Upper lobe of left lung (tissue), 6 donors: ENCODE data around the gene STING1. TPM values are rescaled to one million over a fixed set of nuclear protein-coding genes. Genes with fewer than 3 reads are reported as not detected.
A peak's percentile ranks its signal among the peaks of the same experiment; 100 is the strongest.
"Not testable (repeated sequence)": the region's sequence is repeated elsewhere in the genome, so short reads cannot be mapped to it uniquely, and the experiment has no call there.

Experiments used
- ATAC-seq, 2 donors: fragments of 200-7000 bp; cut with Tn5 transposase; one replicate each; pipeline ENCODE4 v1.9.1; 2022; ENCODE audit warnings: mild to moderate bottlenecking in 2 of 2, moderate library complexity in 2 of 2; ENCODE audit not compliant: low FRiP score in 2 of 2
- DNase-seq, 2 donors: peaks; one replicate each; pipeline ENCODE4 v3.0.0-alpha.2; 2019 to 2020
- H3K27ac ChIP-seq, 4 donors: fragments of 200-600 bp; sonication (generic); one replicate each; pipeline ENCODE4 v1.5.1; 2016 to 2019
- H3K27me3 ChIP-seq, 4 donors: fragments of 200-600 bp; sonication (generic); one replicate each; pipeline ENCODE4 v1.5.1; 2017 to 2019
- H3K36me3 ChIP-seq, 4 donors: fragments of 200-600 bp; sonication (generic); one replicate each; pipeline ENCODE4 v1.5.1; 2016 to 2019
- H3K4me1 ChIP-seq, 4 donors: fragments of 200-600 bp; sonication (generic); one replicate each; pipeline ENCODE4 v1.5.1; 2018 to 2019
- H3K4me3 ChIP-seq, 4 donors: fragments of 200-600 bp; sonication (generic); one replicate each; pipeline ENCODE4 v1.5.1; 2017 to 2019; ENCODE audit warnings: mild to moderate bottlenecking in 2 of 4, moderate library complexity in 1 of 4
- H3K9me3 ChIP-seq, 4 donors: fragments of 200-600 bp; sonication (generic); one replicate each; pipeline ENCODE4 v1.5.1; 2018 to 2019
- CTCF ChIP-seq, 6 experiments: fragments of 450-650 bp in 4 of 6; fragments of 200-600 bp in 2 of 6; sonication (generic) in 2 of 6; IDR thresholded peaks; one replicate each; pipeline ENCODE4 v1.5.1; 2016 to 2019; ENCODE audit warnings: antibody characterized with exemption in 6 of 6
- EP300 ChIP-seq, 4 donors: sonication (generic); formaldehyde crosslinking; IDR thresholded peaks; one replicate each; pipeline ENCODE4 v1.5.1; 2017; ENCODE audit warnings: antibody characterized with exemption in 4 of 4, control low read depth in 2 of 4
- POLR2A ChIP-seq, 4 donors: fragments of 450-650 bp; IDR thresholded peaks; one replicate each; pipeline ENCODE4 v1.5.1; 2016 to 2017; ENCODE audit warnings: antibody characterized with exemption in 4 of 4, mild to moderate bottlenecking in 2 of 4
- POLR2AphosphoS5 ChIP-seq, 2 donors: sonication (generic); formaldehyde crosslinking; IDR thresholded peaks; one replicate each; pipeline ENCODE4 v1.5.1; 2017; ENCODE audit warnings: antibody characterized with exemption in 2 of 2
- WGBS, 2 donors: methylation state at CpG; one replicate each; pipeline ENCODE4 v1.1.5; 2017 to 2018; 5-methylcytosine and 5-hydroxymethylcytosine counted together
- total RNA-seq, 6 donors: library from RNA; depleted of rRNA in 4 of 6; stranded (reverse); fragments of >200 nt in 4 of 6; gene quantifications; one replicate each; pipeline versions ENCODE4 v1.1.0 to v1.2.1, GENCODE V29; 2016 to 2021
- donor health status: DM: no; HTN: no; CAD: no; lungs with moderate emphysema.
- donor health status: DM: no; HTN: yes; CAD: no; lungs with severe emphysema.

The STING1 gene
- total RNA-seq, 6 donors from 2014 or later = 70.3 to 141 (median 107) TPM

GRCh38 chr5:139451176-139451575 is 31.4 kb downstream of the STING1 start:
- DNase-seq = no peak
- H3K36me3 ChIP-seq = peaks cover 0 to 57% (median 3%) of the 10 kb centered on the region in 4 donors

GRCh38 chr5:139446956-139447779 is 35.4 kb downstream of the STING1 start:
- TF ChIP-seq POLR2A (IDR thresholded peaks at IDR 0.05) = no peak
- TF ChIP-seq EP300 (IDR thresholded peaks at IDR 0.05) = no peak
- peaks cover 4 to 8% (median 5%) of the 10 kb centered on the region in 4 donors for H3K4me1 ChIP-seq
- peaks cover 0 to 37% (median 0%) of the 10 kb centered on the region in 4 donors for H3K36me3 ChIP-seq
- no peaks in the 10 kb centered on the region for H3K27me3 ChIP-seq
- no peak overlapping the region for H3K4me3 ChIP-seq
- ATAC-seq = peak in 1 of 2 donors; percentile 74
- H3K9me3 ChIP-seq = no peaks in the 10 kb centered on the region
- 83 to 95% methylated on average over 5 of the region's 5 CpGs for WGBS, 2 donors
- H3K27ac ChIP-seq = peak overlapping the region in 2 of 4 donors; percentile 26 to 32
- no peak for DNase-seq

More at GRCh38 chr5:139451176-139451575, 31.4 kb downstream of the STING1 start:
- peak in 1 of 2 donors; percentile 56 for ATAC-seq
- Histone ChIP-seq H3K4me1 (peaks cover 0 to 5% (median 0%) of the 10 kb centered on the region in 4 donors), H3K27me3 (no peaks in the 10 kb centered on the region), H3K4me3 (no peak overlapping the region), H3K27ac (no peak overlapping the region), H3K9me3 (no peaks in the 10 kb centered on the region)
- 84 to 86% methylated on average over 2 of the region's 2 CpGs for WGBS, 2 donors
- TF ChIP-seq EP300 (IDR thresholded peaks at IDR 0.05) (no peak), CTCF (IDR thresholded peaks at IDR 0.05) (no peak), POLR2AphosphoS5 (IDR thresholded peaks at IDR 0.05) (no peak), POLR2A (IDR thresholded peaks at IDR 0.05) (no peak)

- Histone ChIP-seq H3K4me3 (no peak overlapping the region), H3K27ac (peak overlapping the region in 2 of 4 donors; percentile 51 to 54), H3K27me3 (no peaks in the 10 kb centered on the region), H3K9me3 (no peaks in the 10 kb centered on the region), H3K36me3 (peaks cover 0 to 24% (median 0%) of the 10 kb centered on the region in 4 donors), H3K4me1 (peaks cover 4 to 8% (median 5%) of the 10 kb centered on the region in 4 donors)
- TF ChIP-seq CTCF (IDR thresholded peaks at IDR 0.05) (no peak), POLR2A (IDR thresholded peaks at IDR 0.05) (no peak), EP300 (IDR thresholded peaks at IDR 0.05) (no peak), POLR2AphosphoS5 (IDR thresholded peaks at IDR 0.05) (no peak)
- WGBS, 2 donors = 54 to 58% methylated on average over 6 to 7 of the region's 7 CpGs
- peak in 1 of 2 donors; percentile 17 for ATAC-seq
- no peak for DNase-seq
Measured at GRCh38 chr5:139445325-139446170, 37.0 kb downstream of the STING1 start.

- Histone ChIP-seq H3K4me1 (peaks cover 8 to 16% (median 10%) of the 10 kb centered on the region in 4 donors), H3K4me3 (no peak overlapping the region), H3K9me3 (no peaks in the 10 kb centered on the region), H3K36me3 (peaks cover 0 to 16% (median 0%) of the 10 kb centered on the region in 4 donors), H3K27ac (peak overlapping the region in 3 of 4 donors; percentile 22 to 63 (median 54)), H3K27me3 (no peaks in the 10 kb centered on the region)
- TF ChIP-seq POLR2A (IDR thresholded peaks at IDR 0.05) (no peak), POLR2AphosphoS5 (IDR thresholded peaks at IDR 0.05) (peak in 1 of 2 donors; percentile 33), EP300 (IDR thresholded peaks at IDR 0.05) (no peak), CTCF (IDR thresholded peaks at IDR 0.05) (no peak)
- 51 to 68% methylated on average over 4 of the region's 4 CpGs for WGBS, 2 donors
- DNase-seq (no peak), ATAC-seq (no peak)
Measured at GRCh38 chr5:139443831-139444453, 38.6 kb downstream of the STING1 start.

GRCh38 chr5:139440416-139440815 is 42.1 kb downstream of the STING1 start:
- not testable (repeated sequence) for H3K9me3 ChIP-seq, H3K4me3 ChIP-seq, H3K36me3 ChIP-seq, ATAC-seq, H3K27me3 ChIP-seq, DNase-seq
- WGBS, 2 donors = 94 to 96% methylated on average over 17 of the region's 17 CpGs
- peaks cover 10 to 20% (median 15%) of the 10 kb centered on the region in 4 donors for H3K4me1 ChIP-seq
- H3K27ac ChIP-seq = peak overlapping the region in 1 of 4 donors; percentile 95
